Endothelial cell (in vitro differentiated cells): ENCODE measurements around the gene GABRB1. TPM values are rescaled to one million over a fixed set of nuclear protein-coding genes. Genes with fewer than 3 reads are reported as not detected.

Experiments used
- DNase-seq: peaks from one replicate; pipeline ENCODE4 v3.0.0; 2021; ENCODE audit warnings: low spot score
- H3K27ac Mint-ChIP-seq: one replicate; pipeline ENCODE4 v1.8.0; 2021; ENCODE audit warnings: mixed read lengths, inconsistent platforms; ENCODE audit not compliant: unreplicated experiment
- H3K27me3 Mint-ChIP-seq: one replicate; pipeline ENCODE4 v1.8.0; 2021; ENCODE audit warnings: mild to moderate bottlenecking, moderate library complexity, mixed read lengths, inconsistent platforms; ENCODE audit not compliant: unreplicated experiment
- H3K36me3 Mint-ChIP-seq: one replicate; pipeline ENCODE4 v1.8.0; 2021; ENCODE audit warnings: mild to moderate bottlenecking, low read depth, mixed read lengths, inconsistent platforms; ENCODE audit not compliant: unreplicated experiment
- H3K4me1 Mint-ChIP-seq: one replicate; pipeline ENCODE4 v1.8.0; 2021; ENCODE audit warnings: mild to moderate bottlenecking, mixed read lengths, inconsistent platforms; ENCODE audit not compliant: unreplicated experiment
- H3K4me3 Mint-ChIP-seq: one replicate; pipeline ENCODE4 v1.8.0; 2021; ENCODE audit warnings: mild to moderate bottlenecking, mixed read lengths, inconsistent platforms; ENCODE audit not compliant: unreplicated experiment
- H3K9me3 Mint-ChIP-seq: one replicate; pipeline ENCODE4 v1.8.0; 2021; ENCODE audit warnings: mixed read lengths, inconsistent platforms; ENCODE audit not compliant: unreplicated experiment
- CTCF ChIP-seq: fragments of 200-600 bp; sonication (generic); IDR thresholded peaks from one replicate; pipeline ENCODE4 v1.5.0; 2021; ENCODE audit warnings: antibody characterized with exemption; ENCODE audit not compliant: unreplicated experiment
- total RNA-seq: library from RNA; stranded (reverse); fragmentation: NEBNext Ultra II Directional; extraction: Animal tissue kit (Norgen Biotek cat#: 25700); gene quantifications from one replicate; pipeline ENCODE4 v1.2.1, GENCODE V29; 2021; ENCODE audit not compliant: unreplicated experiment

Gene GABRB1
- total RNA-seq, 1 donor from 2014 or later = not detected

GRCh38 chr4:47239649-47240048 is 208.3 kb downstream of the GABRB1 start:
- no peak for DNase-seq
- Mint-ChIP-seq H3K4me3 (no peak overlapping the region), H3K36me3 (no peaks in the 10 kb centered on the region), H3K27ac (no peak overlapping the region), H3K4me1 (no peaks in the 10 kb centered on the region), H3K9me3 (no peaks in the 10 kb centered on the region), H3K27me3 (peaks cover 4% of the 10 kb centered on the region)
- no peak for TF ChIP-seq CTCF

GRCh38 chr4:47251348-47252135 is 220.2 kb downstream of the GABRB1 start:
- Mint-ChIP-seq H3K27ac (no peak overlapping the region), H3K36me3 (no peaks in the 10 kb centered on the region), H3K4me3 (no peak overlapping the region), H3K27me3 (no peaks in the 10 kb centered on the region), H3K9me3 (no peaks in the 10 kb centered on the region), H3K4me1 (no peaks in the 10 kb centered on the region)
- no peak for DNase-seq
- no peak for TF ChIP-seq CTCF

GRCh38 chr4:47263721-47264120 is 232.4 kb downstream of the GABRB1 start:
- H3K36me3 Mint-ChIP-seq = no peaks in the 10 kb centered on the region
- H3K4me3 Mint-ChIP-seq = no peak overlapping the region
- TF ChIP-seq CTCF = no peak
- H3K27me3 Mint-ChIP-seq = no peaks in the 10 kb centered on the region
- no peak overlapping the region for H3K27ac Mint-ChIP-seq
- no peak for DNase-seq
- H3K9me3 Mint-ChIP-seq = no peaks in the 10 kb centered on the region
- H3K4me1 Mint-ChIP-seq = no peaks in the 10 kb centered on the region

GRCh38 chr4:47270201-47270888 is 239.0 kb downstream of the GABRB1 start:
- no peak for TF ChIP-seq CTCF
- Mint-ChIP-seq H3K27me3 (no peaks in the 10 kb centered on the region), H3K27ac (no peak overlapping the region), H3K4me3 (no peak overlapping the region), H3K9me3 (no peaks in the 10 kb centered on the region), H3K4me1 (no peaks in the 10 kb centered on the region), H3K36me3 (no peaks in the 10 kb centered on the region)
- no peak for DNase-seq

GRCh38 chr4:47271291-47271690 is 239.9 kb downstream of the GABRB1 start:
- H3K4me3 Mint-ChIP-seq = no peak overlapping the region
- no peaks in the 10 kb centered on the region for H3K36me3 Mint-ChIP-seq

More at GRCh38 chr4:47271291-47271690, 239.9 kb downstream of the GABRB1 start:
- DNase-seq = no peak
- H3K9me3 Mint-ChIP-seq = no peaks in the 10 kb centered on the region
- no peaks in the 10 kb centered on the region for H3K4me1 Mint-ChIP-seq
- no peak for TF ChIP-seq CTCF
- H3K27me3 Mint-ChIP-seq = no peaks in the 10 kb centered on the region
- H3K27ac Mint-ChIP-seq = no peak overlapping the region
